Coronary artery (tissue), 2 donors: Measurements from ENCODE around the gene SLC4A7.
"Not testable (repeated sequence)": the region's sequence is repeated elsewhere in the genome, so short reads cannot be mapped to it uniquely, and the experiment has no call there.

Experiments used
- DNase-seq: peaks from one replicate; pipeline ENCODE4 v3.0.0-alpha.2; 2017; ENCODE audit warnings: low spot score
- H3K27ac ChIP-seq, 2 donors: fragments of 200-600 bp; sonication (generic); one replicate each; pipeline ENCODE4 v1.5.1; 2016 to 2019
- H3K4me3 ChIP-seq: fragments of 200-600 bp; sonication (generic); 2 replicates; pipeline ENCODE4 v1.5.1; 2016; ENCODE audit warnings: mild to moderate bottlenecking, moderate library complexity
- CTCF ChIP-seq: fragments of 200-600 bp; sonication (generic); IDR thresholded peaks from one replicate; pipeline ENCODE4 v1.5.1; 2019; ENCODE audit warnings: antibody characterized with exemption

Gene SLC4A7

GRCh38 chr3:27335571-27335970 is 148.6 kb downstream of the SLC4A7 start:
- TF ChIP-seq CTCF: no peak
- DNase-seq: no peak
- H3K4me3 ChIP-seq: no peak overlapping the region
- H3K27ac ChIP-seq: no peak overlapping the region

- no peak for TF ChIP-seq CTCF
- H3K4me3 ChIP-seq: no peak overlapping the region
- no peak for DNase-seq
- no peak overlapping the region for H3K27ac ChIP-seq
Measured at GRCh38 chr3:27333843-27334242, 150.3 kb downstream of the SLC4A7 start.

- not testable (repeated sequence) for DNase-seq, H3K27ac ChIP-seq, H3K4me3 ChIP-seq
Measured at GRCh38 chr3:27328982-27329762, 155.0 kb downstream of the SLC4A7 start.

- DNase-seq: no peak
- Histone ChIP-seq H3K4me3 (no peak overlapping the region), H3K27ac (peak overlapping the region in 1 of 2 donors; percentile 15)
- no peak for TF ChIP-seq CTCF
Measured at GRCh38 chr3:27326629-27327545, 157.3 kb downstream of the SLC4A7 start.

- Histone ChIP-seq H3K4me3 (no peak overlapping the region), H3K27ac (peak overlapping the region in 1 of 2 donors; percentile 40)
- no peak for DNase-seq
- no peak for TF ChIP-seq CTCF
Measured at GRCh38 chr3:27326202-27326601, 158.0 kb downstream of the SLC4A7 start.

GRCh38 chr3:27325419-27325818 is 158.8 kb downstream of the SLC4A7 start:
- no peak for TF ChIP-seq CTCF
- DNase-seq: no peak
- H3K27ac ChIP-seq: no peak overlapping the region
- H3K4me3 ChIP-seq: no peak overlapping the region

- Histone ChIP-seq H3K27ac (no peak overlapping the region), H3K4me3 (no peak overlapping the region)
- no peak for TF ChIP-seq CTCF
- no peak for DNase-seq
Measured at GRCh38 chr3:27324686-27325085, 159.5 kb downstream of the SLC4A7 start.
